Choroid plexus epithelial cell (primary cell): ENCODE results near the gene TMEM184C.

Source experiments
- DNase-seq: peaks from one replicate; pipeline ENCODE4 v3.0.0-alpha.2; 2010; ENCODE audit warnings: low read depth
- H3K4me3 ChIP-seq: 2 replicates; pipeline ENCODE4 v1.5.1; 2011; ENCODE audit warnings: low read depth, mild to moderate bottlenecking, control low read depth, low read length, moderate library complexity
- TF ChIP-seq, protein P1 (sequence below): conservative IDR thresholded peaks from 2 replicates; pipeline ENCODE4 v1.5.1; 2011; ENCODE audit warnings: low read depth, mild to moderate bottlenecking, control low read depth, inconsistent platforms, low read length, moderate library complexity

The TMEM184C gene

GRCh38 chr4:147587041-147587440 is 30.2 kb upstream of the TMEM184C start:
- H3K4me3 ChIP-seq, result no peak overlapping the region
- no peak for DNase-seq
- TF ChIP-seq, protein P1, sequence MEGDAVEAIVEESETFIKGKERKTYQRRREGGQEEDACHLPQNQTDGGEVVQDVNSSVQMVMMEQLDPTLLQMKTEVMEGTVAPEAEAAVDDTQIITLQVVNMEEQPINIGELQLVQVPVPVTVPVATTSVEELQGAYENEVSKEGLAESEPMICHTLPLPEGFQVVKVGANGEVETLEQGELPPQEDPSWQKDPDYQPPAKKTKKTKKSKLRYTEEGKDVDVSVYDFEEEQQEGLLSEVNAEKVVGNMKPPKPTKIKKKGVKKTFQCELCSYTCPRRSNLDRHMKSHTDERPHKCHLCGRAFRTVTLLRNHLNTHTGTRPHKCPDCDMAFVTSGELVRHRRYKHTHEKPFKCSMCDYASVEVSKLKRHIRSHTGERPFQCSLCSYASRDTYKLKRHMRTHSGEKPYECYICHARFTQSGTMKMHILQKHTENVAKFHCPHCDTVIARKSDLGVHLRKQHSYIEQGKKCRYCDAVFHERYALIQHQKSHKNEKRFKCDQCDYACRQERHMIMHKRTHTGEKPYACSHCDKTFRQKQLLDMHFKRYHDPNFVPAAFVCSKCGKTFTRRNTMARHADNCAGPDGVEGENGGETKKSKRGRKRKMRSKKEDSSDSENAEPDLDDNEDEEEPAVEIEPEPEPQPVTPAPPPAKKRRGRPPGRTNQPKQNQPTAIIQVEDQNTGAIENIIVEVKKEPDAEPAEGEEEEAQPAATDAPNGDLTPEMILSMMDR, result no peak

- no peak overlapping the region for H3K4me3 ChIP-seq
- DNase-seq, result peak; percentile 51
- TF ChIP-seq, protein P1, result no peak
Observed at GRCh38 chr4:147589586-147589985, 27.6 kb upstream of the TMEM184C start.

DNA sequence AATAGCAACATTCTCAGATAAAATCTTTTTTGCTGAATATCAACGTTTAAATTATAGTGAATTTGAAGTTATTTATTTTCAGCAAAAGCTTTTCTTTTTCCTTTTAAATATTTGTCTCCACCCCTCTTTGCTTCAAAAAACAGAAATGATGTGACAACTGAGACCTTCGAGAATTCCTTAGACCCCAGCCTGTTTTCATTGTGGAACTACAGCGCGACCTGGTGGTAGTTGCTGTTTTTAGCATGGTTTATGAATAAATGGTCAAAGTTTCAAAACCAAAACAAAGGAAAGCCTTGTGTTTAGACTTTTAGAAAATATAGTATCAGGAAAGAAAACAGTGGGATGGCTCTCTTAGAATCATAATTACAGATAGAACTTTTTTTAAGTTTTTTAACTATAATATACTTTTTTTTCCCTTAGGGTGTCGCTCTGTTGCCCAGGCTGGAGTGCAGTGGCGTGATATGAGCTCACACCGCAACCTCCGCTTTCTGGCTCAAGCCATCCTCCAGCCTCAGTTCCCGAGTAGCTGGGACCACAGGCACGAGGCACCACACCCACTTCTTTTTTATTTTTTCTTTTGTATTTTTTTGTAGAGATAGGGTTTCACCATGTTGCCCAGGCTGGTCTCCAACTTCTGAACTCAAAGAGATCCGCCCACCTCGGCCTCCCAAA is 26.8 kb upstream of the TMEM184C start:
- H3K4me3 ChIP-seq, result no peak overlapping the region
- TF ChIP-seq, protein P1, result peak; percentile 82
- peak; percentile 91 for DNase-seq

- TF ChIP-seq, protein P1, result no peak
Observed at GRCh38 chr4:147591106-147591505, 26.1 kb upstream of the TMEM184C start.

GRCh38 chr4:147594107-147594506 is 23.1 kb upstream of the TMEM184C start:
- H3K4me3 ChIP-seq, result no peak overlapping the region
- no peak for DNase-seq
- TF ChIP-seq, protein P1, result peak; percentile 57

More at GRCh38 chr4:147591106-147591505, 26.1 kb upstream of the TMEM184C start:
- H3K4me3 ChIP-seq, result no peak overlapping the region
- peak; percentile 39 for DNase-seq

- TF ChIP-seq, protein P1, result no peak
- no peak overlapping the region for H3K4me3 ChIP-seq
- DNase-seq, result no peak
Observed at GRCh38 chr4:147594578-147594977, 22.6 kb upstream of the TMEM184C start.

DNA sequence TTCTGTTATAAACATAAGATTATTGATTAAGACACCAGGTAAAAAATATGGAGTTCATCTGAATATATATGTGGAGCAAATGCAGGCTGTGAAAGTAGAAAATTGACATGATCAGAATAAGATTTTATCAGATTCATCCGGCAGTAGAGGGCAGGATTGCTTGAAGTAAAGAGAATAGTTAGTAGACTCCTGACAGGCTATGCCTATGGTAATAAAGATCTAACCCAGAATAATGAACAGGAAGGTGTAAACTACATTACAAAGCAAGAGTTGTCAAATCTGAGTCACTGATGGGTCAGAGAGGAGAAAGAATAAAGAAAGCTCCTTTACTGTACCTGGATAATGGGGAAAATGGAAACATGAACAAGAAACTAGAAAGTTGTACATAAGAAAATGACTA is 20.8 kb upstream of the TMEM184C start:
- TF ChIP-seq, protein P1, result peak; percentile 24
- DNase-seq, result peak; percentile 54

More for the DNA sequence above, 20.8 kb upstream of the TMEM184C start:
- H3K4me3 ChIP-seq, result no peak overlapping the region
